Brain microvascular endothelial cell (primary cell): ENCODE data around the gene EIF2B2.

Experiments used
- DNase-seq: peaks from one replicate; pipeline ENCODE4 v3.0.0-alpha.2; 2020
- H3K27ac ChIP-seq: fragments of 250-450 bp; sonication (Bioruptor Pico); 2 replicates; pipeline ENCODE4 v1.5.1; 2020; ENCODE audit warnings: mild to moderate bottlenecking, moderate library complexity
- H3K27me3 ChIP-seq: fragments of 250-450 bp; sonication (Bioruptor Pico); replicated peaks from 2 replicates; pipeline ENCODE4 v1.5.1; 2020; ENCODE audit warnings: mild to moderate bottlenecking
- H3K36me3 ChIP-seq: fragments of 250-450 bp; sonication (Bioruptor Pico); replicated peaks from 2 replicates; pipeline ENCODE4 v1.5.1; 2020; ENCODE audit warnings: mild to moderate bottlenecking
- H3K4me3 ChIP-seq: 2 replicates; pipeline ENCODE4 v1.5.1; 2011; ENCODE audit warnings: low read depth, mild to moderate bottlenecking, control low read depth, low read length, moderate library complexity
- CTCF ChIP-seq: IDR thresholded peaks from 2 replicates; pipeline ENCODE4 v1.5.1; 2011; ENCODE audit warnings: low read depth, mild to moderate bottlenecking, moderate library complexity, low read length, control low read depth, inconsistent platforms; ENCODE audit errors: missing control alignments
- in situ Hi-C: cut with HindIII; loops from 2 replicates; pipeline ENCODE4 v1.10.0; 2017; ENCODE audit warnings: low sequenced_read_pairs, low pct_ligation_motif_present

EIF2B2 gene

GRCh38 chr14:75018694-75019093, 16.0 kb downstream of the EIF2B2 start:
- Histone ChIP-seq H3K4me3 (no peak overlapping the region), H3K36me3 (peaks cover 18% of the 10 kb centered on the region), H3K27me3 (no peaks in the 10 kb centered on the region), H3K27ac (no peak overlapping the region)
- TF ChIP-seq CTCF: no peak
- in situ Hi-C loops: no loop called here
- no peak for DNase-seq

- H3K36me3 ChIP-seq: peaks cover 8% of the 10 kb centered on the region
- in situ Hi-C loops: no loop called here
- no peak for DNase-seq
Measured at GRCh38 chr14:75022655-75023054, 19.9 kb downstream of the EIF2B2 start.

GRCh38 chr14:75023108-75023507, 20.4 kb downstream of the EIF2B2 start:
- Histone ChIP-seq H3K4me3 (no peak overlapping the region), H3K27ac (no peak overlapping the region), H3K36me3 (peaks cover 6% of the 10 kb centered on the region), H3K27me3 (no peaks in the 10 kb centered on the region)
- TF ChIP-seq CTCF: no peak
- in situ Hi-C loops: no loop called here
- DNase-seq: no peak

More at GRCh38 chr14:75022655-75023054, 19.9 kb downstream of the EIF2B2 start:
- peak; percentile 70 for TF ChIP-seq CTCF
- Histone ChIP-seq H3K4me3 (no peak overlapping the region), H3K27me3 (no peaks in the 10 kb centered on the region), H3K27ac (no peak overlapping the region)

- peaks cover 2% of the 10 kb centered on the region for H3K36me3 ChIP-seq
- H3K27ac ChIP-seq: peak overlapping the region; percentile 12
- no peaks in the 10 kb centered on the region for H3K27me3 ChIP-seq
- TF ChIP-seq CTCF: no peak
- no peak overlapping the region for H3K4me3 ChIP-seq
- peak; percentile 65 for DNase-seq
- in situ Hi-C loops: no loop called here
Measured at GRCh38 chr14:75025082-75025481, 22.4 kb downstream of the EIF2B2 start.

- H3K27ac ChIP-seq: no peak overlapping the region
- H3K36me3 ChIP-seq: peaks cover 2% of the 10 kb centered on the region
- no peaks in the 10 kb centered on the region for H3K27me3 ChIP-seq
- TF ChIP-seq CTCF: no peak
- no peak overlapping the region for H3K4me3 ChIP-seq
- in situ Hi-C loops: no loop called here
- no peak for DNase-seq
Measured at GRCh38 chr14:75025876-75026275, 23.2 kb downstream of the EIF2B2 start.

- DNase-seq: no peak
- Histone ChIP-seq H3K36me3 (peaks cover 2% of the 10 kb centered on the region), H3K4me3 (no peak overlapping the region), H3K27ac (no peak overlapping the region), H3K27me3 (no peaks in the 10 kb centered on the region)
- in situ Hi-C loops: no loop called here
- TF ChIP-seq CTCF: no peak
Measured at GRCh38 chr14:75030147-75030546, 27.4 kb downstream of the EIF2B2 start.
